ENCODE data around the gene ATP13A2. TPM values are rescaled to one million over a fixed set of nuclear protein-coding genes. Genes with fewer than 3 reads are reported as not detected.
A peak's percentile ranks its signal among the peaks of the same experiment; 100 is the strongest.

The ATP13A2 gene
- 10 to 100 TPM; 30.7 to 32.0 TPM for total RNA-seq

- no peaks in the 10 kb centered on the region for H3K36me3 Mint-ChIP-seq (ENCODE audit: low read depth)
- H3K4me1 Mint-ChIP-seq, result peaks cover 20% of the 10 kb centered on the region
- peak within 1 kb of the TSS; percentile 79 for H3K4me3 Mint-ChIP-seq
- no peaks in the 10 kb centered on the region for H3K27me3 Mint-ChIP-seq
- peak; percentile 99 for ATAC-seq
- H3K9me3 Mint-ChIP-seq (ENCODE audit: low read depth), result no peaks in the 10 kb centered on the region
- POLR2A ChIA-PET, result no interaction called here
- peak; percentile 90 for DNase-seq
- CTCF ChIA-PET, result no interaction called here
- peak within 1 kb of the TSS; percentile 55 for H3K27ac Mint-ChIP-seq
- intact Hi-C loops (cut with DNase I, micrococcal nuclease), result loop anchor here (1.0 to 5.0 kb wide), 5 partner anchors 43 to 426 kb away; partner anchors contain the start of genes SDHB (in 2 of the 2) and RCC2 (in 1 of the 2)
Observed at GRCh38 chr1:17011439-17012307, at the start of gene ATP13A2. ATP13A2 (minus strand) TSS chr1:17011928; CDS start chr1:17011738, 190 bp downstream.

DNA sequence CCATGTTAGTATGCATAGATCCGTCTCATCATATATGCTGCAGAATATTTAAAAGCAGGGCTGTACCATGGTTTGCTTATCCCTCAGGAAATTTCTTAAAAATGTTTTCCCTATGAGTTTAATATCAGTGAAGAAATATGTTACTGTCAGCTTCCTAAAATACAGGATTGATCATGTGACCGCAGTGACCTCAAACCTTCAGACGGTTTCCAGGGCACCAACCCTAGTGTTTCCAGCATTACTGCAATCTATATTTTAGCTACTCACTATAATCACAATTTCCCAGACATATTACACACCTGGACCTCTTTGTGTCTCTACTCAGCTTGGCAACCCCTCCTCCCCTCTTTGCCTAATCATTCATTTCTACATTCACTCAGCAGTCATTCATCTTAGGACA, 49.8 kb upstream of the ATP13A2 start:
- H3K9me3 Mint-ChIP-seq (ENCODE audit: low read depth), result no peaks in the 10 kb centered on the region
- ChIA-PET CTCF (interaction anchor here (0.6 to 1.3 kb wide), 2 partner anchors 13 to 150 kb away, joined by 3 read pairs; no protein-coding TSS in a partner anchor), POLR2A (no interaction called here)
- ATAC-seq (no peak), DNase-seq (no peak)
- peaks cover 3% of the 10 kb centered on the region for H3K27me3 Mint-ChIP-seq
- H3K4me1 Mint-ChIP-seq, result no peaks in the 10 kb centered on the region
- H3K4me3 Mint-ChIP-seq, result no peak overlapping the region
- no peak overlapping the region for H3K27ac Mint-ChIP-seq
- intact Hi-C loops (cut with DNase I, micrococcal nuclease), result no loop called here
- no peaks in the 10 kb centered on the region for H3K36me3 Mint-ChIP-seq (ENCODE audit: low read depth)

DNA sequence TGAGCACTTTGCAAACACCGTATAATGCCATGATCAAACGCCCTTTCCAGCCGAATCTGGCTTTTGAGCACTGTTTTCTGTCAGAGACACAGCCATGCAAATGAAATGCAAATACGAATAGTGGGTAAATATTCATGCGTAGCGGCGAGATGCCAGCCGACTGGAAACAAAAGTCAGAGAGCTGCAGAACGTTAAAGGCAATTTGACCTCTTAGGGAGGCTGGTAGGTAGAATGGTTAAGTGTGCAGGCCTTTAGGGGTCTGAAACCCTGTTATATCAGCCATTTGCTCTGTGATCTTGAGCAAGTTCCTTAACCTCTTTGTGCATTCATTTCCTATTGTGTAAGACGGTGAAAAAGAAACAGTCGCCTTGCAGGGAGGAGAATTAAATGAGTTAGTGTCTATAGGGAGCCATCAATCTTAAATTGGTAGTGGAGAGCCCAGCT, 48.6 kb upstream of the ATP13A2 start:
- Mint-ChIP-seq H3K27ac (no peak overlapping the region), H3K4me3 (no peak overlapping the region), H3K9me3 (ENCODE audit: low read depth) (no peaks in the 10 kb centered on the region), H3K4me1 (no peaks in the 10 kb centered on the region), H3K36me3 (ENCODE audit: low read depth) (no peaks in the 10 kb centered on the region), H3K27me3 (peaks cover 3% of the 10 kb centered on the region)
- intact Hi-C loops (cut with DNase I, micrococcal nuclease), result no loop called here
- CTCF ChIA-PET, result interaction anchor here (1.2 to 1.3 kb wide), 2 partner anchors 12 to 346 kb away, joined by 3 read pairs; no protein-coding TSS in a partner anchor
- DNase-seq (no peak), ATAC-seq (no peak)
- POLR2A ChIA-PET, result no interaction called here

- H3K27me3 Mint-ChIP-seq, result peaks cover 3% of the 10 kb centered on the region
- intact Hi-C loops (cut with DNase I, micrococcal nuclease), result loop anchor here (1.0 to 10.0 kb wide), 4 partner anchors 178 to 695 kb away; partner anchors contain the start of gene SZRD1 (in 1 of the 2)
- ChIA-PET CTCF (interaction anchor here (1.2 kb wide), 1 partner anchor 347 kb away, joined by 3 read pairs; no protein-coding TSS in a partner anchor), POLR2A (no interaction called here)
- no peak overlapping the region for H3K4me3 Mint-ChIP-seq
- no peaks in the 10 kb centered on the region for H3K9me3 Mint-ChIP-seq (ENCODE audit: low read depth)
- no peak overlapping the region for H3K27ac Mint-ChIP-seq
- H3K36me3 Mint-ChIP-seq (ENCODE audit: low read depth), result no peaks in the 10 kb centered on the region
- ATAC-seq, result peak; percentile 84
- no peaks in the 10 kb centered on the region for H3K4me1 Mint-ChIP-seq
- DNase-seq, result peak; percentile 65
Observed at GRCh38 chr1:17059391-17060305, 47.9 kb upstream of the ATP13A2 start.

DNA sequence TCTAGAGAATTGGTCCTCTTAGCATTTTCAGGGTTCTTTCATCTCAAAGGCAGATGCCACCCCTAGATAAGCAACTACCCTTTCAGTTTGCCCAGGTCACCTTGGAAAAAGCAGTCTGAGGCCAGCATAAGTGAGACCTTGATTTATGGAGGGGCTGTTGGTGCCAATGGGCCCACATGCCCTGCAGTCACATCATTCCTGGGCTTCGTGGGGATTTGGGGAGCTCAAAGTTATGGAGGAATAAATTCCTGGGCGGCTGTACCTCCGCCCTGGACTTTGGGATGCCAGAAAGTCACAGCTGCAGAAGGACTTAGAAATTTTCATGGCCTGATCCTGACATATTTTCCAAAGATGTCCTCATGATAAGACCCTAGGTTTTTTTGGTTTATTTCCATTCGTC, 44.8 kb upstream of the ATP13A2 start:
- no peaks in the 10 kb centered on the region for H3K36me3 Mint-ChIP-seq (ENCODE audit: low read depth)
- no peak for ATAC-seq
- ChIA-PET CTCF (interaction anchor here (0.7 kb wide), 1 partner anchor 24 kb away, joined by 3 read pairs; no protein-coding TSS in a partner anchor), POLR2A (no interaction called here)
- no peak overlapping the region for H3K4me3 Mint-ChIP-seq
- no peak overlapping the region for H3K27ac Mint-ChIP-seq
- peaks cover 10% of the 10 kb centered on the region for H3K4me1 Mint-ChIP-seq
- intact Hi-C loops (cut with DNase I, micrococcal nuclease), result loop anchor here (5.0 to 10.0 kb wide), 2 partner anchors 181 to 692 kb away; partner anchors contain the start of gene SZRD1 (in 1 of the 2)
- no peaks in the 10 kb centered on the region for H3K9me3 Mint-ChIP-seq (ENCODE audit: low read depth)
- H3K27me3 Mint-ChIP-seq, result peaks cover 3% of the 10 kb centered on the region
- DNase-seq, result no peak

GRCh38 chr1:17055801-17056200, 44.1 kb upstream of the ATP13A2 start:
- Mint-ChIP-seq H3K9me3 (ENCODE audit: low read depth) (no peaks in the 10 kb centered on the region), H3K4me1 (peaks cover 18% of the 10 kb centered on the region), H3K4me3 (no peak overlapping the region), H3K36me3 (ENCODE audit: low read depth) (peaks cover 7% of the 10 kb centered on the region), H3K27me3 (peaks cover 3% of the 10 kb centered on the region), H3K27ac (no peak overlapping the region)
- ChIA-PET CTCF (interaction anchor here (0.7 kb wide), 1 partner anchor 25 kb away, joined by 3 read pairs; no protein-coding TSS in a partner anchor), POLR2A (no interaction called here)
- DNase-seq (no peak), ATAC-seq (no peak)
- intact Hi-C loops (cut with DNase I, micrococcal nuclease), result loop anchor here (2.0 to 10.0 kb wide), 4 partner anchors 63 to 691 kb away; partner anchors contain the start of genes PADI2 (in 1 of the 2) and SZRD1 (in 1 of the 2)

DNA sequence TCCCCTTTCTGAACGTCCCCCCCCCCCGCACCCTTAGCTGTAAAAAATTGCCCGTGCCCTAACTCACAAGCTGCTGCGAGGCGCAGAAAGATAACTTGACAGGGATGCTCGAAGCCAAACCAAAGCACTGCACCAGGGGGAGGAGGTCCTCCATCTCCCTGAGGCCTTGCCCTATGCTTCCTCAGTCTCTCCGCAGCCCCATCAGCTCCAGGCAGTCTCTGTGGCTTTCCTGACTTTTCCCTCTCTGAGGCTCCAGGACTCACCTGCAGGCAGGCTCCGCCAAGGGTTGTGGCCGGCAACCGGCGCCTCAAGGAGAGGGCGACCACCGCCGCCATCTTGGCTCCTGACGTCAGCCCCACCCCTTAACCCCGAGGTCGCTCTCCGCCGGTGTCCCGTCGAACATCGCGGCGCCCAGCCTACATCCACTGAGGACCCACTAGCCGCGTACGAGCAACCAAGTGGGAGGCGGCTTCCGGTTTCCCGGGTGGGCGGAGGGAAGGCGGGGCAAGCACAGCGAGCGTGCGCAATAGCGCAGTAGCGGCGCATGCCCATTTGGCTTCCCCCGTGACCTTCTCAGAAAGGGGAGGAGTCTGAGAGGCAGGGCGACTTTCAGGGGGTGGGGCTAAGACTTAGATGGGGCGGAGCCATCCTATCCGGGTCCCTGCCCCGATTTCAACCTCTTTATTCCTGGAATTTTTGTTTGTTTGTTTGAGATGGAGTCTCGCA, 42.1 kb upstream of the ATP13A2 start, which contains the start of gene SDHB:
SDHB (minus strand) TSS at position 348 of the 726 bp plus-strand sequence; CDS start at position 335, 13 bp downstream.
- ATAC-seq (peak; percentile 99), DNase-seq (peak; percentile 100)
- peaks cover 12% of the 10 kb centered on the region for H3K36me3 Mint-ChIP-seq (ENCODE audit: low read depth)
- peak within 1 kb of the TSS; percentile 94 for H3K4me3 Mint-ChIP-seq
- peaks cover 3% of the 10 kb centered on the region for H3K27me3 Mint-ChIP-seq
- CTCF ChIA-PET, result interaction anchor here (0.6 to 0.8 kb wide), 2 partner anchors 31 to 169 kb away, joined by 4 read pairs; no protein-coding TSS in a partner anchor
- peaks cover 21% of the 10 kb centered on the region for H3K4me1 Mint-ChIP-seq
- intact Hi-C loops (cut with DNase I, micrococcal nuclease), result loop anchor here (1.0 to 10.0 kb wide), 7 partner anchors 43 to 689 kb away; partner anchors contain the start of genes ATP13A2 (in 2 of the 2), PADI2 (in 1 of the 2) and SZRD1 (in 1 of the 2)
- no peaks in the 10 kb centered on the region for H3K9me3 Mint-ChIP-seq (ENCODE audit: low read depth)
- H3K27ac Mint-ChIP-seq, result peak within 1 kb of the TSS; percentile 97
- POLR2A ChIA-PET, result no interaction called here

GRCh38 chr1:17053086-17053684, 41.5 kb upstream of the ATP13A2 start:
- H3K36me3 Mint-ChIP-seq (ENCODE audit: low read depth), result peaks cover 12% of the 10 kb centered on the region
- no peaks in the 10 kb centered on the region for H3K9me3 Mint-ChIP-seq (ENCODE audit: low read depth)
- ATAC-seq (no peak), DNase-seq (peak; percentile 9)
- ChIA-PET POLR2A (no interaction called here), CTCF (interaction anchor here (0.6 kb wide), 1 partner anchor 32 kb away, joined by 4 read pairs; no protein-coding TSS in a partner anchor)
- peak overlapping the region; percentile 97 for H3K27ac Mint-ChIP-seq
- H3K4me3 Mint-ChIP-seq, result peak overlapping the region; percentile 94
- intact Hi-C loops (cut with DNase I, micrococcal nuclease), result loop anchor here in 1 of 2 experiments (10.0 kb wide), 1 partner anchor 688 kb away; the partner anchor contains the start of gene SZRD1
- peaks cover under 1% of the 10 kb centered on the region for H3K27me3 Mint-ChIP-seq
- peaks cover 21% of the 10 kb centered on the region for H3K4me1 Mint-ChIP-seq

GRCh38 chr1:17052641-17053040, 40.9 kb upstream of the ATP13A2 start:
- peak overlapping the region; percentile 47 for H3K27ac Mint-ChIP-seq
- peaks cover 12% of the 10 kb centered on the region for H3K36me3 Mint-ChIP-seq (ENCODE audit: low read depth)
- ChIA-PET CTCF (no interaction called here), POLR2A (no interaction called here)
- no peaks in the 10 kb centered on the region for H3K9me3 Mint-ChIP-seq (ENCODE audit: low read depth)
- peak overlapping the region; percentile 94 for H3K4me3 Mint-ChIP-seq
- no peak for ATAC-seq
- no peaks in the 10 kb centered on the region for H3K27me3 Mint-ChIP-seq
- intact Hi-C loops (cut with DNase I, micrococcal nuclease), result loop anchor here in 1 of 2 experiments (10.0 kb wide), 1 partner anchor 688 kb away; the partner anchor contains the start of gene SZRD1
- H3K4me1 Mint-ChIP-seq, result peaks cover 21% of the 10 kb centered on the region
- no peak for DNase-seq

DNA sequence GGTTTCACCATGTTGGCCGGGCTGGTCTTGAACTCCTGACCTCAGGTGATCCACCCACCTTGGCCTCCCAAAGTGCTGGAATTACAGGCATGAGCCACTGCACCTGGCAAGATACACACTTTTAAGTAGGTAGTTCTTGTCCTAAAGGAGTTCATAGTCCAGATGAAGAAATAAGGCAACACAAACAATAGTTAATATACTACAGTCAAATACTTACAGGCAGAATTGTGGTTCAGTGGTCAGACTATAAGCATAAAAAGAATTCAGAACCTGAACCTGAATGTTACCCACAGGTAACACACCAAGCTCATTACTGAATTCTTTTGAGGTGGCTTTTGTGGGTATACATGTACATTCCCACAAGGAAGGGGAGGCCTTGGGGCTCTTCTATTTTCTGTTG, 40.3 kb upstream of the ATP13A2 start:
- ChIA-PET CTCF (no interaction called here), POLR2A (no interaction called here)
- no peaks in the 10 kb centered on the region for H3K9me3 Mint-ChIP-seq (ENCODE audit: low read depth)
- peaks cover 12% of the 10 kb centered on the region for H3K36me3 Mint-ChIP-seq (ENCODE audit: low read depth)
- ATAC-seq, result no peak
- no peak for DNase-seq
- intact Hi-C loops (cut with DNase I, micrococcal nuclease), result loop anchor here in 1 of 2 experiments (10.0 kb wide), 1 partner anchor 687 kb away; the partner anchor contains the start of gene SZRD1
- H3K4me1 Mint-ChIP-seq, result peaks cover 21% of the 10 kb centered on the region
- H3K27ac Mint-ChIP-seq, result no peak overlapping the region
- no peaks in the 10 kb centered on the region for H3K27me3 Mint-ChIP-seq
- H3K4me3 Mint-ChIP-seq, result peak overlapping the region; percentile 94

All from activated CD4-positive, alpha-beta T cell treated with anti-CD3 and anti-CD28 coated beads for 36 hours (primary cell).